A673 (cell line): ENCODE results near the gene EPHA5. TPM values are rescaled to one million over a fixed set of nuclear protein-coding genes. Genes with fewer than 3 reads are reported as not detected.

Experiments
- BruUV-seq: library from RNA; stranded (reverse); fragments of 400-500 nt; replicated peaks from 2 replicates; lab custom pipeline; 2021; lab: Mats Ljungman, UMichigan
- CTCF ChIA-PET: fragments of 300-600 bp; sonication (Branson Sonifier 250); formaldehyde crosslinking; loops from one replicate; lab custom pipeline; 2022; ENCODE audit warnings: antibody characterized with exemption; lab: Charles Lee
- POLR2A ChIA-PET: fragments of 300-600 bp; sonication (Branson Sonifier 250); formaldehyde crosslinking; loops from one replicate; lab custom pipeline; 2022; ENCODE audit warnings: antibody characterized with exemption; ENCODE audit not compliant: low non-redundant PET; lab: Charles Lee
- DNase-seq: peaks from one replicate; pipeline ENCODE4 v3.0.0-alpha.2; 2015; ENCODE audit warnings: low spot score
- H3K27ac ChIP-seq: fragments of 200-600 bp; sonication (generic); 2 replicates; pipeline ENCODE4 v1.5.1; 2016; ENCODE audit warnings: mixed run types, low read depth, mild to moderate bottlenecking, mixed read lengths, antibody characterized with exemption, low read length; ENCODE audit not compliant: poor library complexity, severe bottlenecking
- H3K27me3 ChIP-seq: fragments of 200-600 bp; sonication (generic); replicated peaks from 2 replicates; pipeline ENCODE4 v1.6.1; 2017; ENCODE audit warnings: mixed run types, low read depth, mild to moderate bottlenecking, mixed read lengths, antibody characterized with exemption, low read length; ENCODE audit not compliant: insufficient read depth, poor library complexity
- H3K36me3 ChIP-seq: fragments of 200-600 bp; sonication (generic); 2 replicates; pipeline ENCODE4 v1.6.1; 2016; ENCODE audit warnings: mixed run types, mild to moderate bottlenecking, mixed read lengths, antibody characterized with exemption, low read length; ENCODE audit not compliant: insufficient read depth, poor library complexity, severe bottlenecking
- H3K4me1 ChIP-seq: fragments of 200-600 bp; sonication (generic); 2 replicates; pipeline ENCODE4 v1.6.1; 2017; ENCODE audit warnings: mixed run types, mild to moderate bottlenecking, mixed read lengths, antibody characterized with exemption, low read length; ENCODE audit not compliant: insufficient read depth, poor library complexity, severe bottlenecking
- H3K4me3 ChIP-seq: fragments of 200-600 bp; sonication (generic); 2 replicates; pipeline ENCODE4 v1.5.1; 2016; ENCODE audit warnings: low read depth, mixed run types, mild to moderate bottlenecking, mixed read lengths, low read length; ENCODE audit not compliant: poor library complexity, severe bottlenecking
- H3K9me3 ChIP-seq: fragments of 200-600 bp; sonication (generic); 2 replicates; pipeline ENCODE4 v1.6.1; 2016; ENCODE audit warnings: mixed run types, low read depth, mild to moderate bottlenecking, mixed read lengths, antibody characterized with exemption, low read length; ENCODE audit not compliant: poor library complexity, severe bottlenecking
- CTCF ChIP-seq: fragments of 300-800, 200-600 bp; sonication (generic); conservative IDR thresholded peaks from 2 replicates; pipeline ENCODE4 v1.5.1; 2017; ENCODE audit warnings: low read depth, mild to moderate bottlenecking, antibody characterized with exemption, low read length, moderate library complexity, mixed read lengths
- EZH2 ChIP-seq: fragments of 200-600 bp; sonication (generic); IDR thresholded peaks from 2 replicates; pipeline ENCODE4 v1.6.1; 2017; ENCODE audit warnings: borderline replicate concordance, low read depth, mild to moderate bottlenecking, mixed read lengths, antibody characterized with exemption, low read length; ENCODE audit not compliant: poor library complexity, severe bottlenecking
- intact Hi-C: fragments of 100-400 bp; cut with micrococcal nuclease; formaldehyde crosslinking; loops from one replicate; pipeline ENCODE4 v1.10.0; 2022; ENCODE audit not compliant: unreplicated experiment
- total RNA-seq: library from RNA; stranded (reverse); gene quantifications from 2 replicates; pipeline ENCODE4 v1.2.3, GENCODE V29; 2021

The EPHA5 gene
- total RNA-seq, 1 experiment from 2014 or later: 6.0 TPM

GRCh38 chr4:65535113-65535512, 135.2 kb downstream of the EPHA5 start:
- Histone ChIP-seq H3K27ac (peak overlapping the region; percentile 61), H3K9me3 (no peaks in the 10 kb centered on the region), H3K4me1 (peaks cover 25% of the 10 kb centered on the region), H3K27me3 (no peaks in the 10 kb centered on the region), H3K36me3 (no peaks in the 10 kb centered on the region), H3K4me3 (peak overlapping the region; percentile 23)
- peak; percentile 67 for DNase-seq
- BruUV-seq: no TSS peak
- ChIA-PET POLR2A (interaction anchor here (0.7 kb wide), 1 partner anchor 35 kb away, joined by 3 read pairs; no protein-coding TSS in a partner anchor), CTCF (no interaction called here)
- intact Hi-C loops: no loop called here
- TF ChIP-seq CTCF (no peak), EZH2 (no peak)

- Histone ChIP-seq H3K27me3 (no peaks in the 10 kb centered on the region), H3K4me3 (no peak overlapping the region), H3K9me3 (peaks cover 2% of the 10 kb centered on the region), H3K27ac (no peak overlapping the region), H3K4me1 (no peaks in the 10 kb centered on the region), H3K36me3 (no peaks in the 10 kb centered on the region)
- ChIA-PET POLR2A (no interaction called here), CTCF (no interaction called here)
- no TSS peak for BruUV-seq
- DNase-seq: no peak
- TF ChIP-seq EZH2 (no peak), CTCF (no peak)
- intact Hi-C loops: no loop called here
These were observed 148.6 kb downstream of the EPHA5 start for GRCh38 chr4:65521666-65522065.

- H3K4me1 ChIP-seq: no peaks in the 10 kb centered on the region
- ChIA-PET POLR2A (no interaction called here), CTCF (no interaction called here)
- DNase-seq: no peak
- no peak overlapping the region for H3K27ac ChIP-seq
- intact Hi-C loops: no loop called here
- H3K27me3 ChIP-seq: no peaks in the 10 kb centered on the region
- BruUV-seq: no TSS peak
- no peaks in the 10 kb centered on the region for H3K36me3 ChIP-seq
- TF ChIP-seq EZH2 (no peak), CTCF (no peak)
- H3K4me3 ChIP-seq: no peak overlapping the region
- H3K9me3 ChIP-seq: peaks cover 4% of the 10 kb centered on the region
These were observed 154.6 kb downstream of the EPHA5 start for GRCh38 chr4:65515646-65516045.
